IMR-90 (cell line): ENCODE results near the gene NNT. TPM values are rescaled to one million over a fixed set of nuclear protein-coding genes. Genes with fewer than 3 reads are reported as not detected.
A peak's percentile ranks its signal among the peaks of the same experiment; 100 is the strongest.

ENCODE experiments used
- ATAC-seq: fragments of 200-7000 bp; cut with Tn5 transposase; 2 replicates; pipeline ENCODE4 v1.9.1; 2020; ENCODE audit warnings: low read depth, mild to moderate bottlenecking, moderate library complexity
- BruUV-seq: library from RNA; stranded (reverse); fragments of 400-500 nt; replicated peaks from 2 replicates; lab custom pipeline; 2021; lab: Mats Ljungman, UMichigan
- CTCF ChIA-PET: fragments of 300-600 bp; formaldehyde crosslinking; extraction: SDS; loops from one replicate; lab custom pipeline; 2021; ENCODE audit warnings: antibody characterized with exemption; lab: Yijun Ruan, JAX
- POLR2A ChIA-PET: fragments of 300-600 bp; sonication (Branson Sonifier 250); formaldehyde crosslinking; loops from one replicate; lab custom pipeline; 2022; ENCODE audit warnings: antibody characterized with exemption; ENCODE audit not compliant: unreplicated experiment; lab: Charles Lee
- DNase-seq: peaks from one replicate; pipeline ENCODE4 v3.0.0; 2013
- H2AFZ ChIP-seq: replicated peaks from 2 replicates; pipeline ENCODE3; 2013; ENCODE audit warnings: low read length, mild to moderate bottlenecking; ENCODE audit not compliant: poor library complexity
- H2AK5ac ChIP-seq: 2 replicates; pipeline ENCODE4 v1.6.1; 2013; ENCODE audit warnings: low read depth, low read length, inconsistent platforms
- H2AK9ac ChIP-seq: replicated peaks from 2 replicates; pipeline ENCODE3; 2013; ENCODE audit warnings: mild to moderate bottlenecking, low read depth, low read length, moderate library complexity; ENCODE audit not compliant: poor library complexity
- H2BK120ac ChIP-seq: 2 replicates; pipeline ENCODE4 v1.6.1; 2013; ENCODE audit warnings: low read depth, low read length, inconsistent platforms
- H2BK15ac ChIP-seq: 3 replicates; pipeline ENCODE4 v1.6.1; 2013; ENCODE audit warnings: low read depth, low read length, inconsistent platforms
- H2BK20ac ChIP-seq: 2 replicates; pipeline ENCODE4 v1.6.1; 2013; ENCODE audit warnings: low read depth, mild to moderate bottlenecking, inconsistent platforms, low read length, moderate library complexity
- H2BK5ac ChIP-seq: 2 replicates; pipeline ENCODE4 v1.6.1; 2013; ENCODE audit warnings: mild to moderate bottlenecking, low read depth, low read length, inconsistent platforms; ENCODE audit not compliant: poor library complexity, severe bottlenecking
- H3K14ac ChIP-seq: replicated peaks from 2 replicates; pipeline ENCODE4 v1.6.1; 2013; ENCODE audit warnings: low read depth, low read length, inconsistent platforms
- H3K18ac ChIP-seq: 2 replicates; pipeline ENCODE4 v1.6.1; 2013; ENCODE audit warnings: low read depth, low read length, control low read depth
- H3K23ac ChIP-seq: 2 replicates; pipeline ENCODE4 v1.6.1; 2013; ENCODE audit warnings: low read depth, low read length, inconsistent platforms
- H3K27ac ChIP-seq: 2 replicates; pipeline ENCODE4 v1.5.1; 2013; ENCODE audit warnings: mild to moderate bottlenecking, control low read depth, low read length; ENCODE audit not compliant: insufficient read depth
- H3K27me3 ChIP-seq: 2 replicates; pipeline ENCODE4 v1.6.1; 2013; ENCODE audit warnings: low read length; ENCODE audit not compliant: control insufficient read depth, insufficient read depth
- H3K36me3 ChIP-seq: 2 replicates; pipeline ENCODE4 v1.6.1; 2013; ENCODE audit warnings: low read length, mixed read lengths; ENCODE audit not compliant: control insufficient read depth, insufficient read depth
- H3K4ac ChIP-seq: 2 replicates; pipeline ENCODE4 v1.6.1; 2013; ENCODE audit warnings: low read depth, low read length, inconsistent platforms
- H3K4me1 ChIP-seq: 2 replicates; pipeline ENCODE4 v1.6.1; 2013; ENCODE audit warnings: low read length, mixed read lengths; ENCODE audit not compliant: control insufficient read depth, insufficient read depth
- H3K4me2 ChIP-seq: 2 replicates; pipeline ENCODE4 v1.6.1; 2013; ENCODE audit warnings: low read depth, mild to moderate bottlenecking, control low read depth, low read length, moderate library complexity
- H3K4me3 ChIP-seq: 2 replicates; pipeline ENCODE4 v1.5.1; 2013; ENCODE audit warnings: low read depth, mild to moderate bottlenecking, control low read depth, low read length, moderate library complexity; ENCODE audit not compliant: insufficient read depth
- H3K56ac ChIP-seq: 2 replicates; pipeline ENCODE4 v1.6.1; 2013; ENCODE audit warnings: low read length, inconsistent platforms; ENCODE audit not compliant: insufficient read depth; ENCODE audit errors: extremely low read depth
- H3K79me1 ChIP-seq, 2 experiments: 2 replicates each; pipeline ENCODE4 v1.6.1; 2013; ENCODE audit warnings: low read length in 2 of 2, inconsistent platforms in 1 of 2, low read depth in 1 of 2
- H3K9ac ChIP-seq: 2 replicates; pipeline ENCODE4 v1.6.1; 2013; ENCODE audit warnings: low read depth, low read length, control low read depth
- H3K9me1 ChIP-seq: 2 replicates; pipeline ENCODE4 v1.6.1; 2013; ENCODE audit warnings: low read length, inconsistent platforms; ENCODE audit not compliant: insufficient read depth
- H3K9me3 ChIP-seq: 2 replicates; pipeline ENCODE4 v1.6.1; 2013; ENCODE audit warnings: low read length; ENCODE audit not compliant: control insufficient read depth, insufficient read depth
- H4K20me1 ChIP-seq: 2 replicates; pipeline ENCODE4 v1.6.1; 2013; ENCODE audit warnings: low read length, inconsistent platforms; ENCODE audit not compliant: insufficient read depth
- H4K5ac ChIP-seq: 2 replicates; pipeline ENCODE4 v1.6.1; 2013; ENCODE audit warnings: mild to moderate bottlenecking, low read depth, low read length, control low read depth
- H4K8ac ChIP-seq, 2 experiments: 2 replicates each; pipeline ENCODE4 v1.6.1; 2013; ENCODE audit warnings: low read depth in 2 of 2, low read length in 2 of 2, control low read depth in 1 of 2, inconsistent platforms in 1 of 2
- H4K91ac ChIP-seq: 2 replicates; pipeline ENCODE4 v1.6.1; 2013; ENCODE audit warnings: low read depth, low read length, inconsistent platforms; ENCODE audit not compliant: insufficient read depth
- BHLHE40 ChIP-seq: fragments of 150-350 bp; IDR thresholded peaks from 2 replicates; pipeline ENCODE4 v1.6.1; 2016; ENCODE audit warnings: mild to moderate bottlenecking, low read depth, low read length
- CEBPB ChIP-seq: IDR thresholded peaks from 2 replicates; pipeline ENCODE4 v1.6.1; 2012; ENCODE audit warnings: low read depth, low read length, improper control_type of control experiment
- CHD1 ChIP-seq: IDR thresholded peaks from 2 replicates; pipeline ENCODE4 v1.6.1; 2012; ENCODE audit warnings: low read depth, low read length, improper control_type of control experiment
- CTCF ChIP-seq: conservative IDR thresholded peaks from 2 replicates; pipeline ENCODE4 v1.5.1; 2012; ENCODE audit warnings: mild to moderate bottlenecking, low read depth, low read length, improper control_type of control experiment
- ELK1 ChIP-seq: fragments of 150-350 bp; IDR thresholded peaks from 2 replicates; pipeline ENCODE4 v1.6.1; 2016; ENCODE audit warnings: low read depth, mild to moderate bottlenecking, low read length, moderate library complexity, borderline replicate concordance
- FOS ChIP-seq: fragments of 150-350 bp; IDR thresholded peaks from 2 replicates; pipeline ENCODE4 v1.6.1; 2016; ENCODE audit warnings: low read depth, low read length
- MAFK ChIP-seq: IDR thresholded peaks from 2 replicates; pipeline ENCODE4 v1.6.1; 2012; ENCODE audit warnings: low read depth, low read length, improper control_type of control experiment
- MAZ ChIP-seq: IDR thresholded peaks from 2 replicates; pipeline ENCODE4 v1.6.1; 2012; ENCODE audit warnings: low read depth, mild to moderate bottlenecking, low read length, improper control_type of control experiment, moderate library complexity, borderline replicate concordance
- MXI1 ChIP-seq: IDR thresholded peaks from 2 replicates; pipeline ENCODE4 v1.6.1; 2012; ENCODE audit warnings: low read depth, mild to moderate bottlenecking, low read length, moderate library complexity, borderline replicate concordance
- NFE2L2 ChIP-seq: fragments of 150-350 bp; IDR thresholded peaks from 2 replicates; pipeline ENCODE4 v1.6.1; 2016; ENCODE audit warnings: low read depth, mild to moderate bottlenecking, low read length
- POLR2A ChIP-seq: IDR thresholded peaks from 2 replicates; pipeline ENCODE4 v1.6.1; 2012; ENCODE audit warnings: mild to moderate bottlenecking, low read depth, low read length
- RCOR1 ChIP-seq: IDR thresholded peaks from 2 replicates; pipeline ENCODE4 v1.6.1; 2012; ENCODE audit warnings: mild to moderate bottlenecking, low read length, improper control_type of control experiment; ENCODE audit not compliant: insufficient replicate concordance
- RFX5 ChIP-seq: IDR thresholded peaks from 2 replicates; pipeline ENCODE4 v1.8.0; 2012; ENCODE audit warnings: low read depth, mild to moderate bottlenecking, low read length, moderate library complexity
- USF2 ChIP-seq: fragments of 150-350 bp; IDR thresholded peaks from 2 replicates; pipeline ENCODE4 v1.6.1; 2017; ENCODE audit warnings: mild to moderate bottlenecking, antibody characterized with exemption, low read length, low read depth
- WGBS, 2 experiments: methylation state at CpG; one replicate each; pipeline versions ENCODE4 v1.1.5 to v1.1.7; 2013; ENCODE audit warnings: missing lambda C conversion rate in 2 of 2; ENCODE audit not compliant: insufficient read length in 1 of 2; ENCODE audit errors: extremely low coverage in 2 of 2; 5-methylcytosine and 5-hydroxymethylcytosine counted together
- dilution Hi-C: fragments of 300-500 bp; cut with HindIII; formaldehyde crosslinking; loops from one replicate; pipeline ENCODE4 v1.14.3; 2018; ENCODE audit warnings: low sequenced_read_pairs; ENCODE audit not compliant: unreplicated experiment
- in situ Hi-C: fragments of 300-500 bp; cut with MboI; formaldehyde crosslinking; loops from 3 replicates; pipeline ENCODE4 v1.14.3; 2019; ENCODE audit warnings: low sequenced_read_pairs, inconsistent platforms, mixed read lengths
- intact Hi-C: fragments of 100-400 bp; cut with micrococcal nuclease; formaldehyde crosslinking; loops from 2 replicates; pipeline ENCODE4 v1.10.0; 2022
- polyA plus RNA-seq, 3 experiments: library from polyadenylated mRNA; depleted of rRNA; stranded (reverse); fragments of >200 nt; gene quantifications; 2 replicates each; pipeline ENCODE4 v1.2.3, GENCODE V29; 2012; ENCODE audit warnings: low replicate concordance in 1 of 3
- total RNA-seq: library from RNA; depleted of rRNA; stranded (reverse); fragments of >200 nt; gene quantifications from 2 replicates; pipeline ENCODE4 v1.2.3, GENCODE V29; 2012

The NNT gene
- total and polyA plus RNA-seq, 2 of the 4 experiments (the other 2 are of a cell fraction) = 23.1 to 57.2 TPM

GRCh38 chr5:43553381-43553780 is 49.6 kb upstream of the NNT start (continued):
- no peak for TF ChIP-seq CTCF

- TF ChIP-seq RFX5 (no peak), CEBPB (no peak), MXI1 (no peak), NFE2L2 (no peak), BHLHE40 (no peak), CHD1 (no peak), MAZ (no peak), MAFK (no peak), RCOR1 (no peak), ELK1 (no peak), FOS (no peak), POLR2A (no peak), USF2 (no peak)
- Histone ChIP-seq H3K4me1 (peaks cover 3% of the 10 kb centered on the region; the same call in 1 of the 2 replicates), H2AFZ (no peak overlapping the region), H2AK9ac (no peak overlapping the region), H3K9me3 (no peaks in the 10 kb centered on the region), H3K23ac (no peak overlapping the region), H3K4ac (no peak overlapping the region), H3K4me2 (peak overlapping the region; percentile 70), H3K9ac (no peak overlapping the region), H3K56ac (no peak overlapping the region), H3K27ac (no peak overlapping the region), H3K9me1 (peaks cover 2% of the 10 kb centered on the region; the same call in 1 of the 2 replicates), H2BK5ac (no peak overlapping the region), H3K36me3 (peaks cover 11% of the 10 kb centered on the region), H3K79me1 (peaks cover 18 to 34% of the 10 kb centered on the region in 2 experiments), H4K5ac (no peak overlapping the region), H4K91ac (no peak overlapping the region), H2BK20ac (no peak overlapping the region), H3K4me3 (no peak overlapping the region), H3K14ac (no peak overlapping the region), H2BK15ac (no peak overlapping the region), H4K8ac (no peak overlapping the region), H2AK5ac (no peak overlapping the region), H4K20me1 (peaks cover 13% of the 10 kb centered on the region; the same call in 1 of the 2 replicates), H3K18ac (no peak overlapping the region), H3K27me3 (no peaks in the 10 kb centered on the region), H2BK120ac (no peak overlapping the region)
- POLR2A ChIA-PET = no interaction called here
- CTCF ChIA-PET = no interaction called here
- intact Hi-C loops (loop anchor here (10.0 kb wide), 1 partner anchor 1220 kb away; no protein-coding TSS in a partner anchor), dilution Hi-C loops (no loop called here), in situ Hi-C loops (no loop called here)
- ATAC-seq (no peak), DNase-seq (no peak)
- no CpG with 5 or more reads among the region's 1 CpG for WGBS, 2 experiments
- no TSS peak for BruUV-seq
These were observed 48.5 kb upstream of the NNT start for GRCh38 chr5:43554497-43554896.
